H9 (cell line): Measurements from ENCODE around the gene GRIA1. TPM values are rescaled to one million over a fixed set of nuclear protein-coding genes. Genes with fewer than 3 reads are reported as not detected.

Experiments
- DNase-seq: peaks from one replicate; pipeline ENCODE4 v3.0.0-alpha.2; 2017
- H2AFZ ChIP-seq: one replicate; pipeline ENCODE4 v1.6.1; 2013; ENCODE audit warnings: mild to moderate bottlenecking, low read length, control low read depth, moderate library complexity
- H2AK5ac ChIP-seq: 2 replicates; pipeline ENCODE4 v1.6.1; 2013; ENCODE audit warnings: low read length, control low read depth, mixed read lengths; ENCODE audit not compliant: insufficient read length
- H2BK120ac ChIP-seq: one replicate; pipeline ENCODE4 v1.6.1; 2013; ENCODE audit warnings: low read depth, mild to moderate bottlenecking, low read length, control low read depth, inconsistent platforms; ENCODE audit not compliant: poor library complexity, severe bottlenecking
- H2BK12ac ChIP-seq: 2 replicates; pipeline ENCODE4 v1.6.1; 2013; ENCODE audit warnings: low read length, control low read depth, mixed read lengths, low read depth; ENCODE audit not compliant: insufficient read length
- H2BK15ac ChIP-seq: 2 replicates; pipeline ENCODE4 v1.6.1; 2013; ENCODE audit warnings: low read depth, low read length, control low read depth
- H2BK20ac ChIP-seq: one replicate; pipeline ENCODE4 v1.6.1; 2013; ENCODE audit warnings: low read depth, mild to moderate bottlenecking, low read length, control low read depth, inconsistent platforms; ENCODE audit not compliant: poor library complexity, severe bottlenecking
- H2BK5ac ChIP-seq: 2 replicates; pipeline ENCODE4 v1.6.1; 2013; ENCODE audit warnings: low read length, control low read depth, mixed read lengths; ENCODE audit not compliant: insufficient read length
- H3K14ac ChIP-seq: 2 replicates; pipeline ENCODE4 v1.6.1; 2013; ENCODE audit warnings: low read length, control low read depth; ENCODE audit not compliant: insufficient read depth
- H3K18ac ChIP-seq: 2 replicates; pipeline ENCODE4 v1.6.1; 2013; ENCODE audit warnings: low read depth, mild to moderate bottlenecking, mixed read lengths, low read length, control low read depth; ENCODE audit not compliant: insufficient read length
- H3K23ac ChIP-seq: 2 replicates; pipeline ENCODE4 v1.6.1; 2013; ENCODE audit warnings: low read length, control low read depth, mixed read lengths, low read depth; ENCODE audit not compliant: insufficient read length
- H3K23me2 ChIP-seq: 2 replicates; pipeline ENCODE4 v1.6.1; 2013; ENCODE audit warnings: low read depth, mild to moderate bottlenecking, mixed read lengths, low read length, control low read depth; ENCODE audit not compliant: insufficient read length, poor library complexity, severe bottlenecking
- H3K27ac ChIP-seq: 2 replicates; pipeline ENCODE4 v1.5.1; 2013; ENCODE audit warnings: low read length, control low read depth, mixed read lengths, low read depth; ENCODE audit not compliant: insufficient read length
- H3K27me3 ChIP-seq: 2 replicates; pipeline ENCODE4 v1.6.1; 2013; ENCODE audit warnings: low read length, control low read depth, inconsistent platforms; ENCODE audit not compliant: insufficient read depth
- H3K4ac ChIP-seq: 2 replicates; pipeline ENCODE4 v1.6.1; 2013; ENCODE audit warnings: low read depth, mild to moderate bottlenecking, control low read depth, inconsistent platforms, low read length, moderate library complexity
- H3K4me1 ChIP-seq: 2 replicates; pipeline ENCODE4 v1.6.1; 2013; ENCODE audit warnings: low read length, control low read depth, inconsistent platforms; ENCODE audit not compliant: insufficient read depth
- H3K4me2 ChIP-seq: 2 replicates; pipeline ENCODE4 v1.6.1; 2013; ENCODE audit warnings: low read length, control low read depth, mixed read lengths; ENCODE audit not compliant: insufficient read length, insufficient read depth
- H3K56ac ChIP-seq: 2 replicates; pipeline ENCODE4 v1.6.1; 2013; ENCODE audit warnings: low read depth, mild to moderate bottlenecking, mixed read lengths, low read length, control low read depth; ENCODE audit not compliant: insufficient read length
- H3K79me1 ChIP-seq: 2 replicates; pipeline ENCODE4 v1.6.1; 2013; ENCODE audit warnings: low read depth, mild to moderate bottlenecking, moderate library complexity, low read length, control low read depth, inconsistent platforms; ENCODE audit not compliant: insufficient read depth, poor library complexity, severe bottlenecking
- H3K79me2 ChIP-seq: 2 replicates; pipeline ENCODE4 v1.6.1; 2013; ENCODE audit warnings: low read length, control low read depth, inconsistent platforms; ENCODE audit not compliant: insufficient read depth
- H3K9ac ChIP-seq: 2 replicates; pipeline ENCODE4 v1.6.1; 2013; ENCODE audit warnings: low read length, control low read depth, mixed read lengths; ENCODE audit not compliant: insufficient read length; ENCODE audit errors: extremely low read depth
- H3K9me3 ChIP-seq: one replicate; pipeline ENCODE4 v1.6.1; 2013; ENCODE audit warnings: low read depth, low read length, inconsistent platforms; ENCODE audit not compliant: control insufficient read depth
- H3T11ph ChIP-seq: one replicate; pipeline ENCODE4 v1.6.1; 2013; ENCODE audit warnings: mild to moderate bottlenecking, low read length, control low read depth, inconsistent platforms
- H4K20me1 ChIP-seq: one replicate; pipeline ENCODE4 v1.6.1; 2013; ENCODE audit not compliant: control insufficient read depth, insufficient read length, insufficient read depth
- H4K5ac ChIP-seq: 2 replicates; pipeline ENCODE4 v1.6.1; 2013; ENCODE audit warnings: low read depth, mild to moderate bottlenecking, mixed read lengths, low read length, control low read depth; ENCODE audit not compliant: insufficient read length
- H4K8ac ChIP-seq: replicated peaks from 2 replicates; pipeline ENCODE4 v1.6.1; 2013; ENCODE audit warnings: low read length, control low read depth, mixed read lengths, low read depth; ENCODE audit not compliant: insufficient read length
- H4K91ac ChIP-seq: 2 replicates; pipeline ENCODE4 v1.6.1; 2013; ENCODE audit warnings: low read depth, mild to moderate bottlenecking, moderate library complexity, mixed read lengths, low read length, control low read depth; ENCODE audit not compliant: insufficient read length
- H3K27ac Mint-ChIP-seq, 3 experiments: 2 replicates in 2 of 3; 3 replicates in 1 of 3; pipeline ENCODE4 v1.8.0; 2020 to 2021; ENCODE audit warnings: mixed read lengths in 3 of 3, mild to moderate bottlenecking in 1 of 3, moderate library complexity in 1 of 3
- H3K27me3 Mint-ChIP-seq: 2 replicates; pipeline ENCODE4 v1.8.0; 2021; ENCODE audit warnings: low read depth, mild to moderate bottlenecking, moderate library complexity, mixed read lengths
- H3K36me3 Mint-ChIP-seq, 3 experiments: 2 replicates in 2 of 3; 3 replicates in 1 of 3; pipeline ENCODE4 v1.8.0; 2020 to 2021; ENCODE audit warnings: low read depth in 3 of 3, mixed read lengths in 3 of 3; ENCODE audit not compliant: insufficient read depth in 1 of 3
- H3K4me1 Mint-ChIP-seq, 2 experiments: 2 replicates each; pipeline ENCODE4 v1.8.0; 2020; ENCODE audit warnings: mixed read lengths in 2 of 2
- H3K4me3 Mint-ChIP-seq, 2 experiments: 2 replicates in 1 of 2; 3 replicates in 1 of 2; pipeline ENCODE4 v1.8.0; 2020 to 2021; ENCODE audit warnings: mild to moderate bottlenecking in 2 of 2, mixed read lengths in 2 of 2, moderate library complexity in 1 of 2
- H3K9me3 Mint-ChIP-seq, 2 experiments: 2 replicates in 1 of 2; 3 replicates in 1 of 2; pipeline ENCODE4 v1.8.0; 2020; ENCODE audit warnings: mild to moderate bottlenecking in 2 of 2, mixed read lengths in 2 of 2, moderate library complexity in 1 of 2
- WGBS: extraction: QIAGEN DNeasy Blood & Tissue Kit; methylation state at CpG from one replicate; pipeline ENCODE4 v1.1.7; 2013; ENCODE audit warnings: missing lambda C conversion rate, low lambda C conversion rate, mixed read lengths; ENCODE audit not compliant: insufficient read length; ENCODE audit errors: extremely low coverage; 5-methylcytosine and 5-hydroxymethylcytosine counted together
- total RNA-seq: library from RNA; stranded (reverse); gene quantifications from 2 replicates; pipeline ENCODE4 v1.2.1, GENCODE V29; 2021
- TF ChIP-seq, protein P1 (sequence below): fragments of 200-600 bp; sonication (generic); conservative IDR thresholded peaks from 3 replicates; pipeline ENCODE4 v1.8.0; 2021; ENCODE audit warnings: antibody characterized with exemption, mild to moderate bottlenecking

Gene GRIA1
- total RNA-seq, 1 experiment from 2014 or later = 0.52 TPM

GRCh38 chr5:153676406-153676805 is 185.9 kb downstream of the GRIA1 start:
- H3K4me2 ChIP-seq = no peak overlapping the region
- H2AK5ac ChIP-seq = no peak overlapping the region
- H2AFZ ChIP-seq = no peak overlapping the region
- no peak overlapping the region for H3K27ac ChIP-seq
- H4K91ac ChIP-seq = no peak overlapping the region
- H3K14ac ChIP-seq = no peak overlapping the region
- peaks cover 0 to 2% (median 0%) of the 10 kb centered on the region in 3 experiments; a peak in 3 of 7 replicates for H3K36me3 Mint-ChIP-seq
- peaks cover 4% of the 10 kb centered on the region for H3K27me3 Mint-ChIP-seq
- DNase-seq = no peak
- no peak overlapping the region for H2BK120ac ChIP-seq
- no peak overlapping the region for H2BK15ac ChIP-seq
- H3K23ac ChIP-seq = no peak overlapping the region
- H4K20me1 ChIP-seq = no peaks in the 10 kb centered on the region
- no peaks in the 10 kb centered on the region for H3K27me3 ChIP-seq
- WGBS = no CpG with 5 or more reads among the region's 3 CpGs
- H3K4ac ChIP-seq = no peak overlapping the region
- 0 out of 5 replicates have a peak, but pooled peaks cover 0 to 2% of the 10 kb centered on the region in 2 experiments for H3K9me3 Mint-ChIP-seq
- H2BK5ac ChIP-seq = no peak overlapping the region
- no peak overlapping the region for H3K4me3 Mint-ChIP-seq
- TF ChIP-seq, protein P1, sequence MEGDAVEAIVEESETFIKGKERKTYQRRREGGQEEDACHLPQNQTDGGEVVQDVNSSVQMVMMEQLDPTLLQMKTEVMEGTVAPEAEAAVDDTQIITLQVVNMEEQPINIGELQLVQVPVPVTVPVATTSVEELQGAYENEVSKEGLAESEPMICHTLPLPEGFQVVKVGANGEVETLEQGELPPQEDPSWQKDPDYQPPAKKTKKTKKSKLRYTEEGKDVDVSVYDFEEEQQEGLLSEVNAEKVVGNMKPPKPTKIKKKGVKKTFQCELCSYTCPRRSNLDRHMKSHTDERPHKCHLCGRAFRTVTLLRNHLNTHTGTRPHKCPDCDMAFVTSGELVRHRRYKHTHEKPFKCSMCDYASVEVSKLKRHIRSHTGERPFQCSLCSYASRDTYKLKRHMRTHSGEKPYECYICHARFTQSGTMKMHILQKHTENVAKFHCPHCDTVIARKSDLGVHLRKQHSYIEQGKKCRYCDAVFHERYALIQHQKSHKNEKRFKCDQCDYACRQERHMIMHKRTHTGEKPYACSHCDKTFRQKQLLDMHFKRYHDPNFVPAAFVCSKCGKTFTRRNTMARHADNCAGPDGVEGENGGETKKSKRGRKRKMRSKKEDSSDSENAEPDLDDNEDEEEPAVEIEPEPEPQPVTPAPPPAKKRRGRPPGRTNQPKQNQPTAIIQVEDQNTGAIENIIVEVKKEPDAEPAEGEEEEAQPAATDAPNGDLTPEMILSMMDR = no peak
- no peaks in the 10 kb centered on the region for H3K4me1 ChIP-seq
- H3K79me2 ChIP-seq = no peaks in the 10 kb centered on the region
- H3K4me1 Mint-ChIP-seq = no peaks in the 10 kb centered on the region
- no peak overlapping the region for H4K8ac ChIP-seq
- H3K27ac Mint-ChIP-seq = no peak overlapping the region
- no peaks in the 10 kb centered on the region for H3K23me2 ChIP-seq
- no peak overlapping the region for H3T11ph ChIP-seq
- H2BK12ac ChIP-seq = no peak overlapping the region
- H3K9me3 ChIP-seq = no peaks in the 10 kb centered on the region
- no peaks in the 10 kb centered on the region for H3K79me1 ChIP-seq
- no peak overlapping the region for H4K5ac ChIP-seq
- no peak overlapping the region for H2BK20ac ChIP-seq
- no peak overlapping the region for H3K56ac ChIP-seq
- no peak overlapping the region for H3K9ac ChIP-seq
- no peak overlapping the region for H3K18ac ChIP-seq
